IPS-18c (cell line): ENCODE results near the gene OPN4.
"Not testable (repeated sequence)": the region's sequence is repeated elsewhere in the genome, so short reads cannot be mapped to it uniquely, and the experiment has no call there.

Experiments used
- H3K4me3 ChIP-seq: 2 replicates; pipeline ENCODE4 v1.7.0; 2013; ENCODE audit warnings: low read depth, mild to moderate bottlenecking, low read length, moderate library complexity; ENCODE audit not compliant: insufficient read depth
- H3K9me3 ChIP-seq: one replicate; pipeline ENCODE4 v1.6.1; 2013; ENCODE audit warnings: mild to moderate bottlenecking, low read length, moderate library complexity; ENCODE audit not compliant: control insufficient read depth, insufficient read depth

OPN4 gene

DNA sequence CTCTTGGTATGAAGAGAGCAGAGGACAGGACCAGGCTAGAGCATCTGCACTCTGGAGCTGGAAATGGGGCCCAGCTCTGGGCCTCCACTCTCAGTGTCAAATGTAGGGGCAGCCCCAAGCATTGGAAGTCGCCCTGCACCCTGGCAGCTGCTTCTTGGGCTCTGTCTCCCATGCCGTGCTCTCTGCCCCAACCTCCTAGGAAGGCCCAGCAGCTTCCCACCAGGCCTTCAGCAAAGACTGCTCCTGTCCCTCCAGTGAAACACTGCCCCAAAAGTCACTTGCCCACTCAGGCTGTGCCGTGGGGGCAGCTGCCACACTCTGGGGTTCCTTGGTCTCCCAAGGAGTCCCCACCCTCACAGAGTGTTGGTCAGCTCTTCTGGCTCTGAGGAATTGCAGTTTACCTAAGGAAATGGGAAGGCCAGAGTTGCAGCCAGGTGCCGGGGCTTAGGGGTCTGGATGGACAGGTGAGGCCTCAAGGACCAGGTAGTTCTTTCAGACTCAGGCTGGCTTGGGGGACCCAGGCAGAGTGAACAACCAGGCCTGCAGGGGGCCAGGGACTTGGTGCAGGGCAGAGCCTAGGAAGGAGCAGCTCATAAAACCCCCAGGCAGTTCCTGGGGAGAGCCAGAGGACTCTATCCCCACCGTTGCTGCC, 9.4 kb upstream of the OPN4 start:
- Histone ChIP-seq H3K4me3 (no peak overlapping the region), H3K9me3 (no peaks in the 10 kb centered on the region)

DNA sequence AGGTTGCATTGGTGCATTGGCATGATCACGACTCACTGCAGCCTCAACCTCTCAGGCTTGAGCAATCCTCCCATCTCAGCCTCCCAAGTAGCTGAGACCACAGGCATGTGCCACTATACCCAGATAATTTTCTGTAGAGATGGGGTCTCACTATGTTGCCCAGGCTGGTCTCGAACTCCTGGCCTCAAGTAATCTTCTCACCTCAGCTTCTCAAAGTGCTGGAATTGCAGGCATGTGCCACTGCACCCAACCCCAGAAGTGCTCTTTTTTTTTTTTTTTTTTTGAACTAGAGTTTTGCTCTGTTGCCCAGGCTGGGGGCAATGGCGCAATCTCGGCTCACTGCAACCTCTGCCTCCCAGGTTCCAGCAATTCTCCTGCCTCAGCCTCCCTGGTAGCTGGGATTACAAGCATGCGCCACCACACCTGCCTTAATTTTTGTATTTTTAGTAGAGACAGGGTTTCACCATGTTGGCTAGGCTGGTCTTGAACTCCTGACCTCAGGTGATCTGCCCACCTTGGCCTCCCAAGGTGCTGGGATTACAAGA, 8.7 kb upstream of the OPN4 start:
- H3K4me3 ChIP-seq, H3K9me3 ChIP-seq: not testable (repeated sequence)

DNA sequence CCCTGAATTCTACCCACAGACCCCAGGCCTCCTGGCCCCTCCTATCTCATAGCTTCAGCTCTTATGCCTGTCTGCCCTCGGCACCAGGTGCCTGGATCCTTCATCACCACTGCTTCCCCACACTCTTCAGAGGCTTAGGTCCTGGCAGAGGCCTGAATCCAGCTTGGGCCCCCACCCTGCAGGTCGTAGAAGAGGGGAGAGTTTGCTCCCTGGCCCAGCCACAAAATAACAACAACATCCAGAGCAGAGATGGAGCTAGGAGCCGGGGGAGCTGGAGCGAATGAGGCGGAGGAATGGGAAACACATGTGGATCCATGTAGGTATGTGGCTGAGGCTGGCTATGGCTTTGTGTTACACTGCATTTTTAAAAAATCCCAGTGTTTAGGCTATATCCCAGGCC, 7.8 kb upstream of the OPN4 start:
- Histone ChIP-seq H3K4me3 (no peak overlapping the region), H3K9me3 (no peaks in the 10 kb centered on the region)

DNA sequence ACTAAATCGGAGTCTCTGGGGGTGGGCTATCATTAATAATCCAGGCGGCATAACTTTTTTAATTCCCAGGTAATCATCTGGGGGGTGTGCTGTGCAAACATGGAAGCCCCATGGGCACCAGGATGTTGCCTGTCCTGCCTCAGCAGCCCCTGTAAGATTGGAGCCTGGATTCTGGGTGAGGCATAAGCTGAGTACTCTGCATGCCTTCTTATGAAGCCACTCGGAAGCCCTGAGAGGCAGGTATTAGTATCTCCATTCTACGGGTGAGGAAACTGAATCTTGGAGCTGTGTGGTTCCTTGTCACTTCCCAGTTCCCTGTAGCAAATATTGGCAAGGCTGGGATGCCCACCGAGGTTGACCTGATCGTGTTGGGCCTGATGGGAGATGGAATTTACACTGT, 7.4 kb upstream of the OPN4 start:
- Histone ChIP-seq H3K9me3 (no peaks in the 10 kb centered on the region), H3K4me3 (no peak overlapping the region)

DNA sequence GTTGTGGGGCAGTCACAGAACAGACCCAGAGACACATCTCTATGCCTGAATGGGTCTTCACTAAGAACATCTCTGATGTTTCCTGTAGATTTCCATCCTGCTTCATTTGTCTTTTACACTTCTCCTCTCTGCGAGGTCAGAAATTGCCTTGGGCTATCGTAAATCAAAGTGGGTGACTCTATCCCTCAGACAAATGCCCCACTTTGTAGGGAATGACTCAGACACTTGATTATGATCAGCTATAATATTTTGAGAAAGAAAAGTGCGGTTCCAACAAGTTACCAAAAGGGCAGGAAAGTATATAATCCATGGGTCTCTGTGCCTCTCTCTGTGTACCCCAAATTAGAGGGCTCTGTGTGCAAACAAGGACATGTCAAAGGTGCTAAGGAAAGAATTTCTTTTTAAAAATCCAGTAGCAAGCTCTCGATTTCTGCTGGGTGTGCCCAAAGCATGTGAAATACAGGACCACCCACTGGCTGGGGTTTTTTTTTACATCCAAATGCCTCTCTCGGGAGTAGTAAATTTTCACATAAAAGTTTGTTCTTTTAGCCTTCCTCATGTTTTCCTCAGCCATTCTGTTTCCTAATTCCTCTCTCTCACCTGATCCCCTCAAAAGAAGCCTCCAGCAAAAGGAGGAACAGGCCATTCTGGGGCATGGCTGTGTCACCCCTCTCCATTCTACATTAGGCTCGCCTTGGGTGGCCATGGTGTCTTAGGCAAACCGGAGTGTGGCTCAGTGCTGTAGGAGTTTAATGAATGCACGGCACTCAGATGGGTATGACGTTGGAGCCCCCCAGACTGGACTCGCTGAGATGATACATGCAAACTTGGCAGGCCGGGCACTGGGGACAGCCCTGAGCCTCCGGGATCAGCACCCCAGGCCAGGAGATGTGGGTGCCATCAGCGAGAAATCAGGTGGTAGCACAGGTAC, 6.3 kb upstream of the OPN4 start:
- no peak overlapping the region for H3K4me3 ChIP-seq
- no peaks in the 10 kb centered on the region for H3K9me3 ChIP-seq

DNA sequence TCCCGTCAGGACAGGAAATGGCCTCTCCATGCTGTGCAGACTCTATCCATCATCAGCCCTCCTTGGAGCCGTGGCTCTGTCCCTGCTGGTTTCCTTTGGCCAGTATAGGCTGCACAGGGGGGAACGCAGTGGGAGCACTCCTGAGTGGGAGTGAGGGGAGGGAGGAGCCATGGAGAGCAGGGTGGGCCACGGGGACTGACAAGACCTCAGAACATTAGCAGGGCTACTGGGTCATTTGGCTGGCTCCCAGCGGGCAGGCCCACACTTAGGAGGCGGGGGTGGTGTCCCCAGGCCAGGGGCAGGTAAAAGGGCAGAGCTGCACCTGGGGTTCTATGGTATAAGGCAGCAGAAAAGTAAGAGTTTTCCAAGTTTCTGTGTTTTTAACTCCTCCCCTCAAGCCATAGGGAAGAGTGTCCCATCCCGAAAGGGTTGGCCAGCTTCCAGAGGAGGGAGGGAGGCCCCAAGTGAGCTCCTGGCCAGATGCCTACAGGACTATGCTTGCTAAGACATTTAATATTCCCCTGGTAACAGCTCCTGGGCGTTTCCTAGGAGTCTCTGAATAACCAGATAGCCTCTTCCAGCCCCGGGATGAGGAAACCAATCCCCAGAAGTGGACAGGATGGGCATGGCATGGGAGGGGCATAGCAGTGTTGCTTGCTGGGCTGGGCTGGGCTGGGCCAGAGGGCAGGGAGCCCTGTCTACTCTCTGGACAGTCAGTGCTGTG, 5.5 kb upstream of the OPN4 start:
- Histone ChIP-seq H3K9me3 (no peaks in the 10 kb centered on the region), H3K4me3 (no peak overlapping the region)

DNA sequence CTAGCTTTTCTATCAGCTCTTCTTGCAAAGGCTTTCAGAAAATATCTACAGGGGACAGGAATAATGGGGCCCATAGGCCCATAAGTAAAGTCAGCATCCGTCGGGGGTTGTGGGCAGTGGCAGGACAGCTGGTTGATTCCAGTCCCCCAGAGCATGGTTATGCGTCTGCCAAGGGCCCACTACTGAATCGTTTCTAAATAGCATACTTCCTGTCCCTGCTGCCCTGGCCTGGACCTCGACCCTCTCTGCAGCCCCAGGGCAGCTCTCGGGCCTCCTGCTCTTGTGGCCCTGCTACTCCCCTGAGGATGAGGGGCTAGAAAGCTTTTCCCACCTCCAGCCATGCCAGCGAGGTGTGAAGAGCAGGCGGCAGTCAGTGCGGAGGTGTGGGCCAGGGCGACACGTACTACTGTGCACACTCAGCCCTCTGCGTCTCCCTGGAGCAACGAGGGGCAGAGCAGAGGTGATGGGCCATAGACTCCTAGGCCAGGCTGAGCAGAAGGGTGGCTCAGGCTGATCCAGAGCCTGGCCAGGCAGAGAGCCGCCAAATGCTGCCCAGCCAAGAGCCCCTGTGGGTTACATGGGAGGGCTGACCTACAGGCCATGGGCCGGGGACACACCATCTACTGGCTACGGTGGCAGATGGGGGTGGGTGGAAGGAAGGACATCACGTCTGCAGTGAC, 4.7 kb upstream of the OPN4 start:
- Histone ChIP-seq H3K4me3 (no peak overlapping the region), H3K9me3 (no peaks in the 10 kb centered on the region)

DNA sequence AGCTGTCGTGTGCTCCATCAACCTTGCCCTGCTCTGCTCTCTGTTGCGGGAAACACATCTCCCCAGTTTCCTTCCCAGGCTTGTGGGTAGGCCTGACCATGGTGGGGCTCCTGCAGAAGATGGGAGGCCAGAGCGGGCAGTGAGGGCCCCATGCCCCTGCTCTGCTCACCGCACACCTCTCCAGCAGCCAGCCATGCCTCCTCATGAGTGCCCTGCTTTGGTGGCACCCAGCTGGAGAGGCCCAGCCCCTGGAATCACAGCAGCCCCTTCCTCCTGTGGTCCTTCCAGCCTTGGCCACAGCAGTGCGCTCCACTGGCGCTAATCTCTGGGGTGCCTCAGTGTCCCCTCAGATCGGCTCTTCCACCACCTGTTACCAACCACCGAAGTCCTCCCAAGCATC, 4.2 kb upstream of the OPN4 start:
- H3K4me3 ChIP-seq = no peak overlapping the region
- no peaks in the 10 kb centered on the region for H3K9me3 ChIP-seq

DNA sequence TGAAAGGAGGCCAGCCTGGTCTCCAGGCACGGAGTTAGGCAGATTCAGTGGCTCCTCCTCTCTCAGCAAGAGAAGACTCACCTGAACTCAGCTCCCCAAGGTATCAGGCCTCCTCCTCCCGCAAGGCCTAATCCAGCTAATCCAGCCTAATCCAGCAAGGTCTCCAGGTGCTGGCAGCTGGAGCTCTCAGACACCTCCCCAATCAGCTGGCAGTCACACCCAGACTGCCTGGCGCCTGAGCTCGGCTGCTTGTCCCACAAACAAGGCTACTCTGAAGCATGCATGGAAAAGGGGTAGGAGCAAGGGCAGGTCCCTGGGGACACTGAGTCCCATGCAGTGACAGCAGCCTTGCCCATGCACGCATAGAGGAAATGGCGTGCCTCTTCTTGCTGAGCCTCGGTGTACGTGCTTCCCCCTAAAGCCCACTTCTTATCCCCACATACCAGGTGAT, 3.3 kb upstream of the OPN4 start:
- Histone ChIP-seq H3K4me3 (no peak overlapping the region), H3K9me3 (no peaks in the 10 kb centered on the region)

DNA sequence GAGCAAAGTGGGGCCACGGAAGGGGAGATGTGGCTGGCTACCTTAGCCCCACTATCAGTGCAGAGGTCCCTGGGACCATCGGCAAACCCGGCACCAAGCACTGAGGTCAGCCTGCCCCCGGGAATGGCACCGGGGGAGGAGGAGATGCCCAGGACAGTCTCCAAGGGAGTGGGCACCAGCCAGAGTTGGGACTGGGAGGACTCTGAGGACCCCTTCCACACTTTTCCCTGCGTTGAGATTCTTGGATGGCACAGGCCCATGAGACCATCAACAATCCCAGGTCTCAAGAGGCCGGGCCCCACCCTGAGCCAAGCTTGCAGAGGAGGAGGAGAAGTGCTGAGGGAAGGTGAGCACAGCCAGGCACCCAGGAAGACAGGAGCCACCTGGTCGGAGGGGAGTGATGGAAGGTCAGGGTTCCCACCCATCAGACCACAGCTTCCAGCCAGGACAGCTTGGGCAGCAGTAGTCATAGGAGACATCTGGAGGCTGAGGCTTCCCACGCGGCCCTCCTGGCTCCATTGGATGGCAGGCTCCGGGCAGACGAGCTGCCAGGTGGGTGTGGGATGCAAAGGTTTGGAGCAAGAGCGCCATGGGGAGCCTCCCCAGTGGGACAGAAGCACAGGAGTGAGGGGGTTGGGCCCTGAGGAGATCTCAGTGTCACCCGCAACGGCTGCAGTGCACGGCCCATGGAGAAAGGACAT, 2.6 kb upstream of the OPN4 start:
- Histone ChIP-seq H3K9me3 (no peaks in the 10 kb centered on the region), H3K4me3 (no peak overlapping the region)

DNA sequence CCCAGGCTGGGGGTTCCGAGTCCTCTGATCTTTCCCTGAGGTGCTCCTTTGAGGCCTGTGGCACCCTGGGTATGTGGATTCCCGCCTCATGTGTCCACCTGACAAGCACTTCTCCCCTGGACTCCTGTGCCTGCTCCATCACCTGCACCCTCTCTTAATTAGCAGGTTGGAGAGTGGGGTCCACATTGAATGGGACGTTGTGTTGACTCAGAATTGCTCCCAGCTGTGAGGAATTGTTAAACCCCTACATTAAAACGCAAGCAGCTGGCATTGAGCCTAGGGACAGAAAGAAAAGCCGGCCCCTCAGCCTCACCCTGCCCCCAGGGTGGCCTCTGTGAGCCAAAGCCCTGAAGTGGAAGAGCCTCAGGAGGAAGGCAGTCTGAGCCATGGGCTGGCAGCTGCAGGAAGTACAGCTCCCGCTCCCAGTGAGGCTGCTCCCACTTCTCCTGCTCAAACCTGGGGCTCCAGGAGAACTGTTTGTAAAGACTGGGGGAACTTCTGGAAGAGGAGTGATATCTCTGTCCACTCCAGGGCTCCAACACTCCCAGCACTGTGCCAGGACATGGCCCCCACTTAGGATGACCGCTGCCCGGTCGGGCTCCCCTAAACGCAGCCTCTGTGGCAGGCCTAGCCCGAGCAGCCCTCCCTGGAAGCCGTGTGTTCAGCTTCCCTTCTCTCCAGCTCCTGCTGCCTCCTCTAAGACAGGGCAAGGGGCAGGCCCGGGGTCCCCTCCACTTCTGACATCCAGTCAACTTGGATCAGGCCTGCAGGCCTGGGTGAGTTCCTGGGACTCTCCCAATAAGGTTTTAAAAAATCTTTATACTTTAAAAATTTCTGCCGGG, 1.8 kb upstream of the OPN4 start:
- H3K4me3 ChIP-seq = no peak overlapping the region

DNA sequence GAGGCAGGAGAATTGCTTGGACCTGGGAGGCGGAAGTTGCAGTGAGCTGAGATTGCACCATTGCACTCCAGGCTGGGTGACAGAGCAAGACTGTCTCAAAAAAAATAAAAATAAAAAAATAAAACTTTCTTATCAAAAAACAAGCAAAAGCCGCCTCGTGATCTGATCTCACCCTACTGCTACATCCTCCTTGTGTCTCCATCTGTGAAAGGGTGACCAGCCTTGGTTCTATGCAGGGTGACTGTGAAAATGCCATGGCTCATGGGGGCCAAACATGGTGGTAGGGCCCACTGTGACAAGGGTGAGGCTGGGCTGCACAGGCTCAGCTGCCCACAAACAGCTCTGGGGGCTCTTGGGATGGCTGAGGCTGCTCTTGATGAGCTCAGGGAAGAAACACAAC, 968 bp upstream of the OPN4 start:
- Histone ChIP-seq H3K9me3 (no peaks in the 10 kb centered on the region), H3K4me3 (no peak overlapping the region)

More for the DNA sequence above, 1.8 kb upstream of the OPN4 start:
- H3K9me3 ChIP-seq = no peaks in the 10 kb centered on the region

DNA sequence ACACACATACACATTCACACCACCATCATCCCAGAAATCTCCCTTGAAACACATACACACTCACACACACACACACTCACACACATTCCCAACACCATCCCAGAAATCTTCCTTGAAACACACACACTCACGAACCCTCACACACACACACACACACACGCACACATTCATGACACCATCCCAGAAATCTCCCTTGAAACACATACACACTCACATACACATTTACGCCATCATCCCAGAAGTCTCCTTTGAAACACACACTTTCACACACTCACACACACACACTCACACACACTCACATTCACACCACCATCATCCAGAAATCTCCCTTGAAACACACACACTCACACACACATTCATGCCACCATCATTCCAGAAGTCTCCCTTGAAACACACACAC, 360 bp upstream of the OPN4 start:
- Histone ChIP-seq H3K4me3 (no peak overlapping the region), H3K9me3 (no peaks in the 10 kb centered on the region)

DNA sequence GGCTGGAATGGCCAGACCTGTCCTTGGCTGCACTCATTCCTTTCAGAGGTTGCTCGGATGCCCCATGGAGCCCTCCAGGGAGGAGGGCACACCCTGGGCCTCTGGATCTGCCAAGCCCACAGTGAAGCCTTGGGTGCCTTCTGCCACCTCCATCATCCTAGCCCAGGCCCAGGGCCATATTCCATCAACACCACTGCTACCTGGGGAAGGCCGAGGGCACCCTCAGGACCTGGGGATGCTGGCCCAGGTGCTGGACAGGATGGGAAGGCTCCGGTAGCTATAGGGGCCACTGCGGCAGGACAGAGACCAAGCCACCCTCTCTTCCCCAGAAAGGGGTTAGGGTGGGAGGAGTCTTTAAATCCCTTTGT, 810 bp downstream of the OPN4 start:
- H3K9me3 ChIP-seq = no peaks in the 10 kb centered on the region
- H3K4me3 ChIP-seq = no peak overlapping the region

DNA sequence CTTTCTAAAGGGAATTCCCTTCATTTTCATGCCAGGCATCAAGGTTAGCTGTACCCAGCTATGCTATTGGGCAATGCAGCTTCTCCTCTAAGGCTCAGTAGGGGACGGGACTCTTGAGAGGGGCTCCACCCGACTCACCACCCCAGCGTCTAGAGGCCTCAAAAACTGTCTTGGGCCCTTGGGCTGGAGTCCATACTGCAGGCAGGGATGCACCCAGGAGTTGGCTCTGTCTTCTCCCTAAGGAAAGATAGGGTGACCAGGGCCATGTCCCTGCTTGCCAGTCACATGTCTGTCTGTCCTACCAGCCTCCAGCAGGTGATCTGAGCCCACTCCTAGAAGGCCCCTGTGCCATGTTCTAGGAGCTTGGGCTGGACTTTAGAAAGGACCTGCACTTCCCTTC, 1.2 kb downstream of the OPN4 start:
- no peaks in the 10 kb centered on the region for H3K9me3 ChIP-seq
- no peak overlapping the region for H3K4me3 ChIP-seq

DNA sequence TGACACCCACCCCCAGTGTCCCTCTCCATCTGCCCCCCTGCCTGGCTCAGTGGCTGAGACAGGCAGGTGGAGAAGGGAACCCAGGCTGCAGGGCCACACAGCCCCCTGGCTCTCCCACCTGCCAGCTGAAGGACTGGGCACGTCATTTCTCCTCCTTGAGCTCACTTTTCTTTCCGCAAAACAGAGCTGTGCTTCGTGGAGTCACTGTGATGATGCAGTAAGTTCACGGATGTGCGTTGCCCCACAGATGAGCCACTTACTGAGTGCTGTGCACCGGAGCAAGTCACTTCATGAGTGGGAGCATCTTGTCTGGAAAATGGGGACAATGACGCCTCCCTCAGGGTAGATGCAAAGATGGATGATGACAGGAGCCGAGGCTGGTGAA, 2.7 kb downstream of the OPN4 start:
- H3K9me3 ChIP-seq = no peaks in the 10 kb centered on the region

More for the DNA sequence above, 2.7 kb downstream of the OPN4 start:
- H3K4me3 ChIP-seq = no peak overlapping the region
